Uterus (tissue), 4 donors: Measurements from ENCODE around the gene CCDC137. TPM values are rescaled to one million over a fixed set of nuclear protein-coding genes. Genes with fewer than 3 reads are reported as not detected.

Experiments used
- DNase-seq, 2 donors: peaks; one replicate each; pipeline ENCODE4 v3.0.0-alpha.2; 2019 to 2020
- H3K27ac ChIP-seq, 2 donors: fragments of 200-600 bp; sonication (generic); 1 replicate in 1 of 2; 2 replicates in 1 of 2; pipeline ENCODE4 v1.5.1; 2016 to 2018
- H3K27me3 ChIP-seq, 2 donors: fragments of 200-600 bp; sonication (generic); one replicate each; pipeline ENCODE4 v1.5.1; 2018 to 2019; ENCODE audit warnings: control low read depth in 1 of 2
- H3K36me3 ChIP-seq, 2 donors: fragments of 200-600 bp; sonication (generic); one replicate each; pipeline ENCODE4 v1.5.1; 2019; ENCODE audit warnings: control low read depth in 1 of 2
- H3K4me1 ChIP-seq, 2 donors: fragments of 200-600 bp; sonication (generic); one replicate each; pipeline ENCODE4 v1.5.1; 2018 to 2019; ENCODE audit warnings: control low read depth in 1 of 2
- H3K4me3 ChIP-seq, 2 donors: fragments of 200-600 bp; sonication (generic); 1 replicate in 1 of 2; 2 replicates in 1 of 2; pipeline ENCODE4 v1.5.1; 2018 to 2019; ENCODE audit warnings: mild to moderate bottlenecking in 1 of 2
- H3K9me3 ChIP-seq, 2 donors: fragments of 200-600 bp; sonication (generic); one replicate each; pipeline ENCODE4 v1.5.1; 2019; ENCODE audit warnings: control low read depth in 1 of 2
- POLR2A ChIP-seq, 2 donors: fragments of 450-650 bp; IDR thresholded peaks; one replicate each; pipeline ENCODE4 v1.6.1; 2016; ENCODE audit warnings: antibody characterized with exemption in 2 of 2, mild to moderate bottlenecking in 1 of 2, moderate library complexity in 1 of 2
- intact Hi-C: fragments of 100-400 bp; cut with DNase I; formaldehyde crosslinking; loops from one replicate; pipeline ENCODE4 v1.15.1; 2023; ENCODE audit warnings: low total_unique reads
- total RNA-seq, 4 donors: library from RNA; depleted of rRNA in 3 of 4; stranded (reverse); fragments of >200 nt in 3 of 4; gene quantifications; one replicate each; pipeline versions ENCODE4 v1.1.0 to v1.2.4, GENCODE V29; 2014 to 2023
- TF ChIP-seq, protein P1 (sequence below), 4 experiments: fragments of 200-600 bp in 2 of 4; fragments of 450-650 bp in 2 of 4; sonication (generic) in 2 of 4; IDR thresholded peaks; one replicate each; pipeline ENCODE4 v1.5.1; 2016 to 2019; ENCODE audit warnings: antibody characterized with exemption in 4 of 4, mild to moderate bottlenecking in 2 of 4, moderate library complexity in 1 of 4
- donor health status: DM: yes; HTN: yes; CAD: no.

Gene CCDC137
- total RNA-seq, 4 donors from 2014 or later = 0.77 to 12.3 (median 3.9) TPM

DNA sequence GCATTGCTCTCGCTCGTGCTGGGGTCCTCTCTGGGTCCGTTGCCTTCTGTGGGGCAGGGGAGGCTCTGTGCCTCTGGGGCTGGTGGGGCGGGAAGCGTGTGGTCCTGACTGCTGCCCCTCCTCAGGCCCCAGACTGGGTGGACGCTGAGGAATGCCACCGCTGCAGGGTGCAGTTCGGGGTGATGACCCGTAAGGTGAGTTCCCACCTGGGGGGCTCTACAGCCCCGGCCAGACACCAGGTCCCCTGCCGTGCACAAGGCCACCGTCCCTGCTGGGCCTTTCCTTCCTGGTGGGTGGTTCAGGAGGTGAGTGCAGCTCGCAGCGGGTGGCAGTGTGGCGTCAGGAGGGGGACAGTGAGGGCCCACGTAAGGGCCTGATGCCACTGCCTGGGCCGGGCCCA is 24.0 kb downstream of the CCDC137 start:
- Histone ChIP-seq H3K27ac (no peak overlapping the region), H3K4me1 (no peaks in the 10 kb centered on the region), H3K4me3 (no peak overlapping the region), H3K9me3 (no peaks in the 10 kb centered on the region), H3K36me3 (no peaks in the 10 kb centered on the region), H3K27me3 (no peaks in the 10 kb centered on the region)
- TF ChIP-seq POLR2A (IDR thresholded peaks at IDR 0.05) = no peak
- TF ChIP-seq, protein P1, sequence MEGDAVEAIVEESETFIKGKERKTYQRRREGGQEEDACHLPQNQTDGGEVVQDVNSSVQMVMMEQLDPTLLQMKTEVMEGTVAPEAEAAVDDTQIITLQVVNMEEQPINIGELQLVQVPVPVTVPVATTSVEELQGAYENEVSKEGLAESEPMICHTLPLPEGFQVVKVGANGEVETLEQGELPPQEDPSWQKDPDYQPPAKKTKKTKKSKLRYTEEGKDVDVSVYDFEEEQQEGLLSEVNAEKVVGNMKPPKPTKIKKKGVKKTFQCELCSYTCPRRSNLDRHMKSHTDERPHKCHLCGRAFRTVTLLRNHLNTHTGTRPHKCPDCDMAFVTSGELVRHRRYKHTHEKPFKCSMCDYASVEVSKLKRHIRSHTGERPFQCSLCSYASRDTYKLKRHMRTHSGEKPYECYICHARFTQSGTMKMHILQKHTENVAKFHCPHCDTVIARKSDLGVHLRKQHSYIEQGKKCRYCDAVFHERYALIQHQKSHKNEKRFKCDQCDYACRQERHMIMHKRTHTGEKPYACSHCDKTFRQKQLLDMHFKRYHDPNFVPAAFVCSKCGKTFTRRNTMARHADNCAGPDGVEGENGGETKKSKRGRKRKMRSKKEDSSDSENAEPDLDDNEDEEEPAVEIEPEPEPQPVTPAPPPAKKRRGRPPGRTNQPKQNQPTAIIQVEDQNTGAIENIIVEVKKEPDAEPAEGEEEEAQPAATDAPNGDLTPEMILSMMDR (IDR thresholded peaks at IDR 0.05) = no peak
- intact Hi-C loops = no loop called here
- DNase-seq = no peak

DNA sequence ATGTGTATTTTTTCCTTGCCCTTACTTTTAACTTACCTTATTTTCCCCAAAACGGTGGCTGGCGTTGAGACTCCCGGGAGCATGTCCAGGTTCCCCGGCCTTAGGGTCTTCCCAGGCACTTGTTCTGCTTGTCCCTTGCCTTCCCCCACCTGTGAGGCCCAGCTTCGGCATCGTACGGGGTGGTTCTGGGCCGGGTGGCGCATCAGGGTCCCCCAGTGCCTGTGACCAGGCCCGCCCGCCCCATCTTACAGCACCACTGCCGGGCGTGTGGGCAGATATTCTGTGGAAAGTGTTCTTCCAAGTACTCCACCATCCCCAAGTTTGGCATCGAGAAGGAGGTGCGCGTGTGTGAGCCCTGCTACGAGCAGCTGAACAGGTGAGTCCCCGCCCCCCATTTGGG is 24.7 kb downstream of the CCDC137 start:
- no peaks in the 10 kb centered on the region for H3K27me3 ChIP-seq
- no peaks in the 10 kb centered on the region for H3K36me3 ChIP-seq
- TF ChIP-seq, protein P1 (IDR thresholded peaks at IDR 0.05) = no peak
- no peak for TF ChIP-seq POLR2A (IDR thresholded peaks at IDR 0.05)
- intact Hi-C loops = no loop called here
- no peak overlapping the region for H3K4me3 ChIP-seq
- H3K4me1 ChIP-seq = no peaks in the 10 kb centered on the region
- H3K9me3 ChIP-seq = no peaks in the 10 kb centered on the region
- no peak overlapping the region for H3K27ac ChIP-seq
- no peak for DNase-seq

DNA sequence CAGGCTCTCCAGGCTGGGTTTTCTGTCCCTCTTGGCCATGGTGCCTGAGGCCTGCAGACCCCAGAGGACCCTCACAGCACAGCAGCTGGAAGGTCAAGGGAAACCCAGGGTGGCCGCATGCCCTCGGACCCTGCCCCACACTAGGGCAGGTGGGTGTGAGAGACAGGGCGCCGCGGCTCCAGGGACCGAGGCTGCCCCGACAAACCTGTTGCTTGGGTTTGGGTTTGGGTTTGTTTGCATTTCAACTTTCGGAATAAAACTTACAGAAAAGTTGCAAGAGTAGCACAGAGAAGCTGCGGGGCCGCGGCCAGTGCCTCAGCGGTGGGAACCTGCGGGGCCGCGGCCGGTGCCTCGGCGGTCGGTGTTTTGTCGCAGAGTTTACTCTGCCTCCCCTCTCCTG is 25.1 kb downstream of the CCDC137 start:
- intact Hi-C loops = no loop called here
- DNase-seq = no peak
- Histone ChIP-seq H3K27ac (no peak overlapping the region), H3K36me3 (no peaks in the 10 kb centered on the region), H3K4me1 (no peaks in the 10 kb centered on the region), H3K27me3 (no peaks in the 10 kb centered on the region), H3K9me3 (no peaks in the 10 kb centered on the region), H3K4me3 (no peak overlapping the region)
- TF ChIP-seq, protein P1 (IDR thresholded peaks at IDR 0.05) = no peak
- TF ChIP-seq POLR2A (IDR thresholded peaks at IDR 0.05) = no peak

DNA sequence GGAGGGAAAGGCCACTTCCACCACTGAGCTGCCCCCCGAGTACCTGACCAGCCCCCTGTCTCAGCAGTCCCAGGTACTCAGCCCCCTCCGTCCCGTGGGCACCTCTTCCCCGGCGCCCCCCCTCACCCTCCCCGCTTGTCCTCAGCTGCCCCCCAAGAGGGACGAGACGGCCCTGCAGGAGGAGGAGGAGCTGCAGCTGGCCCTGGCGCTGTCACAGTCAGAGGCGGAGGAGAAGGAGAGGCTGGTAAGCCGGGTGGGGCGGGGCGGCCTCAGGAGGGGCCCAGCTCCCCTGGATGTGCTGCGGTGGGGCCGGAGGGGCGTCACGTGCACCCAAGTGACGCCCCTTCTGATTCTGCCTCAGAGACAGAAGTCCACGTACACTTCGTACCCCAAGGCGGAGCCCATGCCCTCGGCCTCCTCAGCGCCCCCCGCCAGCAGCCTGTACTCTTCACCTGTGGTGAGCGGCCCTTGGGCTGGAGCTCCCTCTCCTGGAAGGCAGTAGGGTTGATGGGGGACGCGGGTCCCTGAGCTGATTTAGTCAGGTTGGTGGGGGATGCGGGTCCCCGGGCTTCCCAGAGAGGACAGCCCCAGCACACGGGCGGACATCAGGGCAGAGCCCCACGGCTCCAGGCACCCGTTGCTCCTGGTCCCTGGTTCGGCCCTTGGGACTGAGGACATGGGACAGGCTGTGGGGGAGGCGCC is 27.1 kb downstream of the CCDC137 start:
- TF ChIP-seq, protein P1 (IDR thresholded peaks at IDR 0.05) = no peak
- TF ChIP-seq POLR2A (IDR thresholded peaks at IDR 0.05) = no peak
- no peak for DNase-seq
- Histone ChIP-seq H3K4me1 (no peaks in the 10 kb centered on the region), H3K36me3 (no peaks in the 10 kb centered on the region), H3K9me3 (no peaks in the 10 kb centered on the region), H3K27ac (no peak overlapping the region), H3K27me3 (no peaks in the 10 kb centered on the region), H3K4me3 (no peak overlapping the region)
- intact Hi-C loops = no loop called here

DNA sequence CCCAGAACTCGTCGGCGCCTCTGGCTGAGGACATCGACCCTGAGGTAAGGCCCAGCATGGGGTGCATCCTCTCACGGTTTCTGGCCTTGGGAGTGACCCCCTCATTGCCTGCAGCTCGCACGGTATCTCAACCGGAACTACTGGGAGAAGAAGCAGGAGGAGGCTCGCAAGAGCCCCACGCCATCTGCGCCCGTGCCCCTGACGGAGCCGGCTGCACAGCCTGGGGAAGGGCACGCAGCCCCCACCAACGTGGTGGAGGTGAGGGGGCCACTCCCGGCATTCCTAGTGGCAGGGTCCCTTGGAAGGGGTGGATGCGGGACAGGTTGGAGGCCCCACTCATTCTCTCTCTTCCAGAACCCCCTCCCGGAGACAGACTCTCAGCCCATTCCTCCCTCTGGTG is 28.3 kb downstream of the CCDC137 start:
- no peaks in the 10 kb centered on the region for H3K4me1 ChIP-seq
- no peaks in the 10 kb centered on the region for H3K27me3 ChIP-seq
- no peaks in the 10 kb centered on the region for H3K9me3 ChIP-seq
- DNase-seq = no peak
- TF ChIP-seq POLR2A (IDR thresholded peaks at IDR 0.05) = no peak
- TF ChIP-seq, protein P1 (IDR thresholded peaks at IDR 0.05) = no peak
- no peak overlapping the region for H3K27ac ChIP-seq
- H3K4me3 ChIP-seq = no peak overlapping the region
- intact Hi-C loops = no loop called here
- no peaks in the 10 kb centered on the region for H3K36me3 ChIP-seq
